IPS-NIHi7 (cell line): ENCODE data around the gene ELOVL3.

Experiments
- DNase-seq: peaks from one replicate; pipeline ENCODE4 v3.0.0; 2012; ENCODE audit warnings: mixed read lengths; ENCODE audit errors: extremely low spot score

Gene ELOVL3

GRCh38 chr10:102226542-102226870 is 407 bp downstream of the ELOVL3 start:
- no peak for DNase-seq

- DNase-seq = no peak
These were observed 951 bp downstream of the ELOVL3 start for GRCh38 chr10:102227050-102227449.

DNA sequence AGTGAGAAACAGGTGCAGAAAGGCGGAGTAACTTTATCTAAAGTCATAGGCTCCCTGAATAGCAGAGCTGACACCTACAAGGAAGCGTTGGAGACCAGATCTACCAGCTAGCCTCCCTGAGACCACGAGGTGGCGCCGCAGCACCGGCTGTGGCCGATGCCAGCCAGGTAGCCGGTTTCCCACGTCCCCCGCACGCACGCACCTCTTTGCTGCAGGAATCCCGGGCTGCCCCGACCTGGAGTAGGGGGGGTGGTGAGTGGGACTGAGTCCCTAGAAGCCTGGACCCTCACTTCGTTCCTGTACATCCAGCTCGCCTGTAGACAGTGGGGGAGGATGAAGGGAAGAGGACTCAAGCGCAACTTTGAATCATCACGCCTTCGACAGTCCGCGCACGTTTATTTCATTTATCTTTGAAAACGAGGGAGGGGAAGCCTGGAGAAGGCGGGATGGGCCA is 3.7 kb downstream of the ELOVL3 start:
- peak; percentile 80 for DNase-seq

GRCh38 chr10:102230264-102230860 is 4.3 kb downstream of the ELOVL3 start:
- DNase-seq = peak; percentile 79

GRCh38 chr10:102230861-102231356 is 4.8 kb downstream of the ELOVL3 start:
- peak; percentile 60 for DNase-seq

DNA sequence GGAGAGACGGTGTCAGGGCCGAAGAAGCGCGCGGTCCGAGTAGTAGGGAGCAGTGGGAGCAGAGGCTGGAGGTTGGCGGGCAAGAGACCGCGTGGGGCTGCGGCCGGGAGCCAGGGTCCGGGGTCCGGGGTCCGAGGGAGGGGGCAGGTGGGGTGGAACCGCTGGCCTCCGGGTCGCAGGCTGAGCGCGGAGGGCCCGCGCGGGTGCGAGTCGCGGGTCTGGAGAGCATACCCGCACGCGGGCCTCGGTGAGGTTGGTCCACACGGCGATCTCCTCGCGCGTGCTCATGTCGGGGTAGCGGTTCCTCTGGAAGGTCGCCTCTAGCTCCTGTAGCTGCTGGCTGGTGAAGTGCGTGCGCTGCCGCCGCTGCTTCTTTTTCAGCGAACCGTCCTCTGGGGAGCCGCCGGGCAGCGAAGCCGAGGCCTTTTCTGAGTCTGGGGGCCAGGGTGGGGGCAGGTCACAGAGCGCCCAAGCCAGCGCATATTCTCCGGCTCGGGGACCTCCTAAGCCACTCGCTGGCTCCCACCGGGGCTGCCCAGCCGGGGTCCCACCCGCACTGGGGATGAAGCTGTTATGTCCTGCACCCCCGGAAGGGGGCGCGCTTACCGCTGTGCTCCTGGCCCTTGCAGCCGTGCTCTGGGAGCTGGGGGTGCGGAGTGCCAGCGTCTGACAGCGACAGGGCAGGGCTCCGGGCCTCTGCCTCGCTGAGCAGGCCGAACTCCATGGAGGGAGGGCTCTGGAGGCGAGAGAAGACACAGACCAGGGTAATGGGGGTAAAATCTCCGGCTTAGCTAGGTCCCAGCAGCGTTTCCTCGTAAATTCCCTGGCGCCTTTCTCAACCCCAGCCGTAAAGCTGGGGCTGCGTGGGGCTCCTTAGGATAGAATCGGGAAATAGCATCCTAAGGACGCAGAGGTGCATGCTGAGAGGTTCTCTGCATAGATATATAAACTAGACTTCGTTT is 5.5 kb downstream of the ELOVL3 start:
- DNase-seq = peak; percentile 85

DNA sequence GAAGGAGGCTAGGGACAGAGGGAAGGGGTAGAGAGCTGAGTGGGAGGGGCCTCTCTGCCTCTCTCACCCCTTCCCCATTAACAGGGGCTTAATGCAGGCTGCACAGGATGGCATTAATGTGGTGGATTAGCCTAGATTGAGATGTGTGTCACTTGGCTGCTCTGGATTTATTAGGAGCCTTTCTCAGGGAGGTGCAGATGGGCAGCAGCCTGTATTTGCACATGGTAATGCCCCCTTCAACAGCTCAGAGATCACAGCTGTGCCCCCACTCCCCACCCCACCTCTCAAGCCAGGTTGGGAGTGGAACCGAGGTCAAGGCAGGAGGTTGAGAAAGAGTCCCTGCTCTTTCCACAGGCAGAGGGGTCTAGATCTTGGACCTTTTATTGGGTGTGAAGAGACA is 7.9 kb downstream of the ELOVL3 start:
- DNase-seq = no peak

GRCh38 chr10:102234888-102235597 is 8.9 kb downstream of the ELOVL3 start:
- DNase-seq = no peak

DNA sequence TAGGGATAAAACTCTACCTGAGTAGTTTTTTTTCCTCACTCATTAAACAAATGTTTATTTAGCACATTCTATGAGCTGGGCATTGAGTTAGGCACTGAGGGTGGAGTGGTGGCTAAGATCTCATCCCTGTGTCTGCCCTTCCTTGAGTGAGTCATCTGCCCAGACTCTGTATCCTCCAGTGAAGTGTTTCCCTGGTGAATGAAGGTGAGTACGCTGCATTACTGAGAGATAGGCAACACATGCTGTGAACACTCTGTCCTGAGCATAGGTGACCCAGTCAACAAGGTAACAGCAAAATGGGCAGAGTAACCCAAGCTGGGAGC is 9.5 kb downstream of the ELOVL3 start:
- no peak for DNase-seq

GRCh38 chr10:102236006-102236405 is 9.9 kb downstream of the ELOVL3 start:
- no peak for DNase-seq

DNA sequence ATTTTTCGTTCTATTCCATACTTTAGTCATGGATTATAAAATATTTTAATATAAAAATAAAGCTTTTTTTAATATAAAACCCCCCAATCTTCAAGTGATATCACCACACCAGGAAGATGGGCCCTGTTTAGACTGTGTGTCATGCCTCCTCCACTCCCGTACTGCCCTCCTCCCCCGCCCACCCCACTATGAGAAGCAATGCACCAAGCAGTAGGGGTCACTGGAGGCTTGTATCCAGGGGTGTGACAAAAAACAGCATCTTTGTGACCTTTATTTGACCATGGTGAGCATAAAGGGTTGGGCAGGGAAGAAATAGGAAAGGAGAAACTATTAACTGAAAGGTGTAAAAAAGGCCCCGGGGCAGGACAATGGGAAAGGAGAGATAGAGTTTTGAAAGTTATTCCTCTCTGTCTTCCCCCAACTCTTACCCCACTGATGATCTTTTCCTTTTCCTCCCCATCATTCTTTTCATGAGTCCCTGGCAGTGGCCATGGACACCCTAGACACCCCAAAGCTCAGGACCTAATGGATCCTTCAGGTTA is 11.7 kb downstream of the ELOVL3 start:
- no peak for DNase-seq

- DNase-seq = peak; percentile 20
These were observed 14.4 kb downstream of the ELOVL3 start for GRCh38 chr10:102240467-102241031.

DNA sequence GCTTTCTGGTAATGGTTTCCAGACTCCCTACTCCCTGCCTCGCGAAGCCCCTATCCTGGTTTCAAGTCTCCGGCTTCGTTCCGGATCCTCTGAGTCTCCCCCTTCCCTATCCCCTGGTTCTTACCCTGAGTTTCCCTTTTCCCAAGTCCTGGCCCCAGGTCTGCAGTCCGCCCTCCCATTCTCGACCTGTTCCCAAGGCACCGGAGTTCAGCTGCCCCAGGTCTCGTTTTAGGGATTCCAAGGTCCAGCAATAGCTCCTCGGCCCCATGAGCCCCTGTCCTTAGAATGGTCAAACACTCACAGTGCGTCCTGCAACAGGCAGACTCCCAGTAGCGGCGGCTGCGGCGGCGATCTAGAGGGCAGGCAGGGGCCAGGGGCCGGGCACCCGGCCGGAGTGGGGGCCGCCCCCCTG is 14.9 kb downstream of the ELOVL3 start:
- DNase-seq = no peak

GRCh38 chr10:102241444-102242117 is 15.5 kb downstream of the ELOVL3 start, which contains the start of gene PITX3:
TSS of gene PITX3 (minus strand) at chr10:102241512. CDS start at chr10:102232080, 9,432 bp downstream.
- DNase-seq = peak; percentile 97

GRCh38 chr10:102242118-102242485 is 16.0 kb downstream of the ELOVL3 start:
- no peak for DNase-seq

GRCh38 chr10:102243309-102243708 is 17.2 kb downstream of the ELOVL3 start:
- DNase-seq = no peak

DNA sequence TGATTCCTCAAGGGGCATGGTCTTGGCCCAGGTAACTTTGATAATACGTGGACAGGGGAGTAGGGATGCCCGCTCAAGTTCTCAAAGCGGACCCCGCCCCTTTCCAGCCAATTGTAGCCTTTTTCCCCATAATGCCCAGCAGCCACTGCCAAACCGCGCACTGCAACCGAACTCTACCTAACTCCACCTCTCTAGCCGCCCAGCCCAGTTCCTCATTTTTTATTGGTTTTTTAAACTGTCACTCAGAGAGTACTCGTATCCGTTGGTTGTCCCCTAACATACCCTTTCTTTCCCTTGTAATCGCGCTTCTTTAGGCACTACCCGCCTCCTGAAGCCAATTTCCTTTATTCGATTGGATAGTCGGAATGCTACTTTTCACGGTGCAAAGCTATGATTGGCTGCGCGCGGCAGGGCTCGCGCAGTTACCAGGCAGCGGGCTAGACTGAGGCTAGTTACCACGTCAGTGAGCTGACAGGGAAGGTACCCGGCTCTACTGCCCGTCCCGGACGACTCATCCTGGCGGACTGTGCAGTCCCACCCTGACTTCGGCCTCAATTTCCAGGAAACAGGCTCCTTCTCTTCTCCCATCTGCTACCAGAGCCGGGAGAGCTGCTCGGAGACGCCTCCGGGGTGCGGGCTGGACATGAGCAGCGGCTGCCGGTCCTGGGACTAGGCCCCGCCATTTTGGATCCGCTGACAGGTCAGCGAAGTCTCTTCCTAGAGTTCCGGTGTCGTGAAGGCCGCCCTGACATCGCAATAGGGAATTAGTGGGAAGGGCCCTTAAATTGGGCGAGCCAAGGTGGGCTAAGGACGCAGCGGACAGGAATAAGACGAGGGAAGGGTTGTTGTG is 19.2 kb downstream of the ELOVL3 start, which contains the start of gene GBF1:
GBF1 (plus strand) TSS at position 451 of the 850 bp plus-strand sequence. CDS start 13,407 bp downstream, outside the sequence.
- DNase-seq = peak; percentile 96

DNA sequence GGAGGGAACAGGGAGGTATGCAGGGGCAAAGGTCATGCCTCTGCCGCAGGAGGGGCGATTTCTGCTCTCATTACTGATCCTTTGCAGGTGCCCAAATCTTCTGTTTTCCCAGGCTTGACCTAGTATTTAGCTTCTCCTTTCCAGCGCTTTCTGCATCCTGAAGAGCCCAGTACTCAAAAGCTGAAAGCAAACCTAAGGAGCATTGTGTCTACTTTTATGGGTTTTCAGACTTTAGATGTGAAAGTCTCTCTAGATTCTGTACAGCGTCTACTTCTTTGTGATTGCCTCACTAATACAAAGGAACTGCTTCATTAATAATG is 19.8 kb downstream of the ELOVL3 start:
- no peak for DNase-seq

- no peak for DNase-seq
These were observed 20.2 kb downstream of the ELOVL3 start for GRCh38 chr10:102246261-102246660.

GRCh38 chr10:102247734-102248133 is 21.6 kb downstream of the ELOVL3 start:
- DNase-seq = no peak
